Neural progenitor cell (in vitro differentiated cells): ENCODE data around the gene MAD2L1BP. TPM values are rescaled to one million over a fixed set of nuclear protein-coding genes. Genes with fewer than 3 reads are reported as not detected.

ENCODE experiments used
- DNase-seq: peaks from one replicate; pipeline ENCODE4 v3.0.0-alpha.2; 2016; ENCODE audit warnings: low spot score
- H2AFZ ChIP-seq: fragments of 200-600 bp; sonication (generic); replicated peaks from 2 replicates; pipeline ENCODE4 v1.6.1; 2016; ENCODE audit warnings: antibody characterized with exemption
- H3F3A ChIP-seq: fragments of 200-600 bp; sonication (generic); 2 replicates; pipeline ENCODE4 v1.6.1; 2016; ENCODE audit warnings: antibody characterized with exemption, low read depth
- H3K27ac ChIP-seq: fragments of 200-600 bp; sonication (generic); 2 replicates; pipeline ENCODE4 v1.5.1; 2016; ENCODE audit warnings: mild to moderate bottlenecking
- H3K27me3 ChIP-seq: fragments of 200-600 bp; sonication (generic); 2 replicates; pipeline ENCODE4 v1.6.1; 2016; ENCODE audit warnings: mild to moderate bottlenecking, moderate library complexity
- H3K36me3 ChIP-seq: fragments of 200-600 bp; sonication (generic); 2 replicates; pipeline ENCODE4 v1.5.1; 2016
- H3K4me1 ChIP-seq: fragments of 200-600 bp; sonication (generic); 2 replicates; pipeline ENCODE4 v1.6.1; 2016; ENCODE audit warnings: mixed run types
- H3K4me2 ChIP-seq: fragments of 200-600 bp; sonication (generic); 2 replicates; pipeline ENCODE4 v1.6.1; 2016
- H3K4me3 ChIP-seq: fragments of 200-600 bp; sonication (generic); 2 replicates; pipeline ENCODE4 v1.5.1; 2016
- H3K79me2 ChIP-seq: fragments of 200-600 bp; sonication (generic); 2 replicates; pipeline ENCODE4 v1.6.1; 2016; ENCODE audit warnings: low read depth
- H3K9ac ChIP-seq: fragments of 200-600 bp; sonication (generic); 2 replicates; pipeline ENCODE4 v1.6.1; 2016
- H3K9me3 ChIP-seq: fragments of 200-600 bp; sonication (generic); 2 replicates; pipeline ENCODE4 v1.5.1; 2016; ENCODE audit warnings: low read depth
- H4K20me1 ChIP-seq: fragments of 200-600 bp; sonication (generic); 2 replicates; pipeline ENCODE4 v1.6.1; 2016; ENCODE audit warnings: low read depth
- H3K27ac Mint-ChIP-seq: 3 replicates; pipeline ENCODE4 v1.8.0; 2021; ENCODE audit warnings: mixed read lengths
- H3K27me3 Mint-ChIP-seq: 2 replicates; pipeline ENCODE4 v1.8.0; 2022; ENCODE audit warnings: low read depth, mild to moderate bottlenecking, inconsistent platforms, moderate library complexity, mixed read lengths; ENCODE audit not compliant: insufficient read depth
- H3K36me3 Mint-ChIP-seq: 3 replicates; pipeline ENCODE4 v1.8.0; 2021; ENCODE audit warnings: mixed read lengths
- H3K4me1 Mint-ChIP-seq: 3 replicates; pipeline ENCODE4 v1.8.0; 2021; ENCODE audit warnings: mixed read lengths
- H3K4me3 Mint-ChIP-seq: 3 replicates; pipeline ENCODE4 v1.8.0; 2021; ENCODE audit warnings: mild to moderate bottlenecking, moderate library complexity, mixed read lengths
- H3K9me3 Mint-ChIP-seq: 3 replicates; pipeline ENCODE4 v1.8.0; 2020; ENCODE audit warnings: mixed read lengths
- EZH2 ChIP-seq: fragments of 200-600 bp; sonication (generic); IDR thresholded peaks from 2 replicates; pipeline ENCODE4 v1.6.1; 2017; ENCODE audit warnings: antibody characterized with exemption, mild to moderate bottlenecking, moderate library complexity
- EZH2phosphoT487 ChIP-seq: fragments of 200-600 bp; sonication (generic); IDR thresholded peaks from 2 replicates; pipeline ENCODE4 v1.6.1; 2017; ENCODE audit warnings: antibody characterized with exemption
- total RNA-seq: library from RNA; depleted of rRNA; stranded (reverse); fragments of >200 nt; gene quantifications from 2 replicates; pipeline ENCODE4 v1.2.3, GENCODE V29; 2015; ENCODE audit warnings: low replicate concordance
- TF ChIP-seq, protein P1 (sequence below): fragments of 200-600 bp; sonication (generic); IDR thresholded peaks from 2 replicates; pipeline ENCODE4 v1.5.1; 2017; ENCODE audit warnings: antibody characterized with exemption, mild to moderate bottlenecking

MAD2L1BP gene
- total RNA-seq, 1 donor from 2014 or later: 52.0 TPM

DNA sequence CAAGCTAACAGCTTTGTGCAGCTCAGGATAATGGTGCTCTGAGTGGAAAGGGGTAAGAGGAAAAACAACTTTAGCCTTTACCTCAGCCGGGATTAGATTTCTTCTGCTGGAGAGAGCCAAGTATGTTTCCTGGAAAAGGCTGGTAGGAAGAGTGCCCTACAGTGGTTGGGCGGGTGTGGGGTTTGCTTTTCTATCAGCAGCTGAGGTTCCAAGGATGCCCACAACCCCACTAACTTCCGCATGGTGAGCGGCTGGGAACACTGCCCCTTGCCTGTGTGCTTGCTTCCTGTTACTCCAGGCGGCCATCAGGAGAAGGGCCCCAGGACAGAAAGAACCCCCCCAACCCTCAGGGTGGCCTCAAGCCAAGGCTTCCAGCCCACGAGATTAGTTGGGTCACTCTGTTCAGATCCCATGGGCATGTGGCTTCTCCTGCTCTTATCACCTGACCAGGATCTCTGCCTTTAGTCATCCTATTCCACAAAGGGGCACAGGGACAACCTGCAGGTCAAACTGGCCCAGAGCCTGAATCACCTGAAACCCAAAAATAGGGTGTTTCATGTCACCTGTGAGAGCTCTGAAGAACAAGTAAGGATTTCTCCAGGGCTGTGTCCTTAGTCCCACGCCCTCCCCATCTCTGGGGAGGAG, 41.4 kb downstream of the MAD2L1BP start:
- no peak overlapping the region for H3K4me3 ChIP-seq
- no peaks in the 10 kb centered on the region for H3K27me3 ChIP-seq
- peaks cover 5% of the 10 kb centered on the region for H3K4me1 Mint-ChIP-seq
- no peaks in the 10 kb centered on the region for H3K9me3 ChIP-seq
- H4K20me1 ChIP-seq: peaks cover 21% of the 10 kb centered on the region
- no peak overlapping the region for H3K27ac ChIP-seq
- H3K9ac ChIP-seq: no peak overlapping the region
- H2AFZ ChIP-seq: no peak overlapping the region
- H3K4me1 ChIP-seq: no peaks in the 10 kb centered on the region
- no peak for DNase-seq
- no peaks in the 10 kb centered on the region for H3F3A ChIP-seq
- H3K36me3 Mint-ChIP-seq: peaks cover 28% of the 10 kb centered on the region
- H3K27ac Mint-ChIP-seq: no peak overlapping the region
- no peak overlapping the region for H3K4me2 ChIP-seq
- H3K4me3 Mint-ChIP-seq: no peak overlapping the region
- no peaks in the 10 kb centered on the region for H3K9me3 Mint-ChIP-seq
- no peaks in the 10 kb centered on the region for H3K36me3 ChIP-seq
- H3K27me3 Mint-ChIP-seq: peaks cover 3% of the 10 kb centered on the region
- TF ChIP-seq, protein P1, sequence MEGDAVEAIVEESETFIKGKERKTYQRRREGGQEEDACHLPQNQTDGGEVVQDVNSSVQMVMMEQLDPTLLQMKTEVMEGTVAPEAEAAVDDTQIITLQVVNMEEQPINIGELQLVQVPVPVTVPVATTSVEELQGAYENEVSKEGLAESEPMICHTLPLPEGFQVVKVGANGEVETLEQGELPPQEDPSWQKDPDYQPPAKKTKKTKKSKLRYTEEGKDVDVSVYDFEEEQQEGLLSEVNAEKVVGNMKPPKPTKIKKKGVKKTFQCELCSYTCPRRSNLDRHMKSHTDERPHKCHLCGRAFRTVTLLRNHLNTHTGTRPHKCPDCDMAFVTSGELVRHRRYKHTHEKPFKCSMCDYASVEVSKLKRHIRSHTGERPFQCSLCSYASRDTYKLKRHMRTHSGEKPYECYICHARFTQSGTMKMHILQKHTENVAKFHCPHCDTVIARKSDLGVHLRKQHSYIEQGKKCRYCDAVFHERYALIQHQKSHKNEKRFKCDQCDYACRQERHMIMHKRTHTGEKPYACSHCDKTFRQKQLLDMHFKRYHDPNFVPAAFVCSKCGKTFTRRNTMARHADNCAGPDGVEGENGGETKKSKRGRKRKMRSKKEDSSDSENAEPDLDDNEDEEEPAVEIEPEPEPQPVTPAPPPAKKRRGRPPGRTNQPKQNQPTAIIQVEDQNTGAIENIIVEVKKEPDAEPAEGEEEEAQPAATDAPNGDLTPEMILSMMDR: no peak
- no peak for TF ChIP-seq EZH2
- no peak for TF ChIP-seq EZH2phosphoT487
- peaks cover 23% of the 10 kb centered on the region for H3K79me2 ChIP-seq

- no peaks in the 10 kb centered on the region for H3K9me3 ChIP-seq
- TF ChIP-seq EZH2 (no peak), EZH2phosphoT487 (no peak)
- TF ChIP-seq, protein P1: no peak
- H3K79me2 ChIP-seq: peaks cover 30% of the 10 kb centered on the region
- H3F3A ChIP-seq: no peaks in the 10 kb centered on the region
- H3K4me1 ChIP-seq: no peaks in the 10 kb centered on the region
- Mint-ChIP-seq H3K9me3 (no peaks in the 10 kb centered on the region), H3K4me1 (peaks cover 5% of the 10 kb centered on the region), H3K36me3 (peaks cover 29% of the 10 kb centered on the region), H3K27me3 (peaks cover 3% of the 10 kb centered on the region), H3K4me3 (no peak overlapping the region), H3K27ac (no peak overlapping the region)
- no peaks in the 10 kb centered on the region for H3K36me3 ChIP-seq
- no peak overlapping the region for H3K4me2 ChIP-seq
- no peak overlapping the region for H3K27ac ChIP-seq
- no peak overlapping the region for H2AFZ ChIP-seq
- H3K9ac ChIP-seq: no peak overlapping the region
- DNase-seq: no peak
- peaks cover 27% of the 10 kb centered on the region for H4K20me1 ChIP-seq
- H3K4me3 ChIP-seq: no peak overlapping the region
- H3K27me3 ChIP-seq: no peaks in the 10 kb centered on the region
Observed at GRCh38 chr6:43677759-43678158, 42.1 kb downstream of the MAD2L1BP start.

- H3K9me3 ChIP-seq: no peaks in the 10 kb centered on the region
- peaks cover 5% of the 10 kb centered on the region for H3K4me1 Mint-ChIP-seq
- no peak overlapping the region for H3K27ac ChIP-seq
- no peaks in the 10 kb centered on the region for H3K27me3 ChIP-seq
- H3K9ac ChIP-seq: no peak overlapping the region
- H3K4me3 Mint-ChIP-seq: no peak overlapping the region
- peaks cover 36% of the 10 kb centered on the region for H3K79me2 ChIP-seq
- no peak for DNase-seq
- no peak overlapping the region for H3K27ac Mint-ChIP-seq
- no peaks in the 10 kb centered on the region for H3K9me3 Mint-ChIP-seq
- no peaks in the 10 kb centered on the region for H3F3A ChIP-seq
- TF ChIP-seq, protein P1: no peak
- TF ChIP-seq EZH2 (no peak), EZH2phosphoT487 (no peak)
- H2AFZ ChIP-seq: no peak overlapping the region
- H3K36me3 ChIP-seq: no peaks in the 10 kb centered on the region
- peaks cover 26% of the 10 kb centered on the region for H3K36me3 Mint-ChIP-seq
- peaks cover 3% of the 10 kb centered on the region for H3K27me3 Mint-ChIP-seq
- H3K4me1 ChIP-seq: no peaks in the 10 kb centered on the region
- peaks cover 33% of the 10 kb centered on the region for H4K20me1 ChIP-seq
- H3K4me3 ChIP-seq: no peak overlapping the region
- no peak overlapping the region for H3K4me2 ChIP-seq
Observed at GRCh38 chr6:43678341-43678740, 42.7 kb downstream of the MAD2L1BP start.
